Coronary artery (tissue), 2 donors: ENCODE results near the gene TRPM1.

ENCODE experiments used
- DNase-seq: peaks from one replicate; pipeline ENCODE4 v3.0.0-alpha.2; 2017; ENCODE audit warnings: low spot score
- H3K27ac ChIP-seq, 2 donors: fragments of 200-600 bp; sonication (generic); one replicate each; pipeline ENCODE4 v1.5.1; 2016 to 2019
- H3K4me3 ChIP-seq: fragments of 200-600 bp; sonication (generic); 2 replicates; pipeline ENCODE4 v1.5.1; 2016; ENCODE audit warnings: mild to moderate bottlenecking, moderate library complexity
- TF ChIP-seq, protein P1 (sequence below): fragments of 200-600 bp; sonication (generic); IDR thresholded peaks from one replicate; pipeline ENCODE4 v1.5.1; 2019; ENCODE audit warnings: antibody characterized with exemption

Gene TRPM1

DNA sequence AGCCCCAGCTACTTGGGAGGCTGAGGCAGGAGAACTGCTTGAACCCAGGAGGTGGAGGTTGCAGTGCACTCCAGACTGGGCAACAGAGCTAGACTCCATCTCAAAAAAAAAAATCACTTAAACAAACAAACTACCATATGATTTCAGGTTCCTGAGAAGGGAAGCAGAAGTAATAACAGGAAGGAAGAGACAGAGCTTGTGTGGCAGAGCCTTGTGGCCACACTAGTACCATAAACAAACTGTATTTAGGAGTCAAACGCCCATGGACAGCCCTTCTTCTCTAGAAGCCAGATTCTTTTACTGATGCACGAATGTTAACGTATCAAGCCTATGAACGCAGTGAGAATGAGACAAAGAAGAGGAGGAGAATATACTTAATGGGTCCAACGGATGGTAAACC is 122.1 kb downstream of the TRPM1 start:
- no peak overlapping the region for H3K27ac ChIP-seq
- TF ChIP-seq, protein P1, sequence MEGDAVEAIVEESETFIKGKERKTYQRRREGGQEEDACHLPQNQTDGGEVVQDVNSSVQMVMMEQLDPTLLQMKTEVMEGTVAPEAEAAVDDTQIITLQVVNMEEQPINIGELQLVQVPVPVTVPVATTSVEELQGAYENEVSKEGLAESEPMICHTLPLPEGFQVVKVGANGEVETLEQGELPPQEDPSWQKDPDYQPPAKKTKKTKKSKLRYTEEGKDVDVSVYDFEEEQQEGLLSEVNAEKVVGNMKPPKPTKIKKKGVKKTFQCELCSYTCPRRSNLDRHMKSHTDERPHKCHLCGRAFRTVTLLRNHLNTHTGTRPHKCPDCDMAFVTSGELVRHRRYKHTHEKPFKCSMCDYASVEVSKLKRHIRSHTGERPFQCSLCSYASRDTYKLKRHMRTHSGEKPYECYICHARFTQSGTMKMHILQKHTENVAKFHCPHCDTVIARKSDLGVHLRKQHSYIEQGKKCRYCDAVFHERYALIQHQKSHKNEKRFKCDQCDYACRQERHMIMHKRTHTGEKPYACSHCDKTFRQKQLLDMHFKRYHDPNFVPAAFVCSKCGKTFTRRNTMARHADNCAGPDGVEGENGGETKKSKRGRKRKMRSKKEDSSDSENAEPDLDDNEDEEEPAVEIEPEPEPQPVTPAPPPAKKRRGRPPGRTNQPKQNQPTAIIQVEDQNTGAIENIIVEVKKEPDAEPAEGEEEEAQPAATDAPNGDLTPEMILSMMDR: no peak
- H3K4me3 ChIP-seq: no peak overlapping the region
- no peak for DNase-seq

- DNase-seq: no peak
- TF ChIP-seq, protein P1: no peak
These were observed 123.2 kb downstream of the TRPM1 start for GRCh38 chr15:30978328-30978727.

DNA sequence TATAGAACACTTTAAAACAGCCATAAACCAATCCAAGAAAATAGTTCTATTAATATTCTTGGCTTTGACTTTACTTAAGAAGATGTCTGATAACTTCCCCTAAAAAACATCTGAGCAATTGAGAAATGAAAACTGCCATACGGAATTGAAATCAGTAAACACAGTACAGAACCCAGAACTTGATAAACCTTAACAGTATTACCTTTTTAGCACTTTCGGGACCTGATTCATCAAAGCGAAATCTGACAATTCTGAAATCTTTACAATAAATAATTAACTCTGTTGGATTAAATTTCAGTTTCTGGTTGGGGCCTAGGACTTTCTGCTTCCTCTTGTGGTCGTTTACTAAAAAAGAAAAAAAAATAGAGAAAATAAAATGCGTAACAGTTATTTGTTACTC is 127.4 kb downstream of the TRPM1 start:
- DNase-seq: no peak
- H3K4me3 ChIP-seq: no peak overlapping the region
- H3K27ac ChIP-seq: no peak overlapping the region
- TF ChIP-seq, protein P1: no peak

More at GRCh38 chr15:30978328-30978727, 123.2 kb downstream of the TRPM1 start:
- no peak overlapping the region for H3K4me3 ChIP-seq
- H3K27ac ChIP-seq: no peak overlapping the region

GRCh38 chr15:30973379-30973778 is 128.1 kb downstream of the TRPM1 start:
- Histone ChIP-seq H3K27ac (no peak overlapping the region), H3K4me3 (no peak overlapping the region)
- TF ChIP-seq, protein P1: no peak
- DNase-seq: no peak

DNA sequence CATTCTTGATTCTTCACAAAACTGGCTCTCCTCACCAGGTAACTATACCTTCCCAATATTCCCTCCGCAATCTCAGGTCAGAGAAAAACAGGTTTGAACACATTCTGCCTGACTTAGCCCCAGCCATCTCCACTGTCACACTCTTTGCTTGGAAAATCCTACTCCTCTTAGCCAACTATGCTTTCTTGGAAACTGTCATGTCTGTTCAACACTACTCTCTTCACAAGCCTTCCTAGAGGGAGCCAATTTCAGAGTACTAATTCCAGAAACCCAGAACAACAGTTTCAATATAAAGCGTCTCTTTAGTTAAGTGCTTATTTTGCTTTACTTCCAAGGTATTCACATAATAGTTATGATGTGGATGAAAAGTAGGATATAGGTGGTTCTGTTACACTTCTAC is 131.8 kb downstream of the TRPM1 start:
- TF ChIP-seq, protein P1: no peak
- Histone ChIP-seq H3K4me3 (no peak overlapping the region), H3K27ac (no peak overlapping the region)
- DNase-seq: no peak

GRCh38 chr15:30963681-30964080 is 137.8 kb downstream of the TRPM1 start:
- no peak for DNase-seq
- H3K27ac ChIP-seq: no peak overlapping the region
- TF ChIP-seq, protein P1: no peak
- no peak overlapping the region for H3K4me3 ChIP-seq

GRCh38 chr15:30962659-30963058 is 138.9 kb downstream of the TRPM1 start:
- TF ChIP-seq, protein P1: no peak
- no peak overlapping the region for H3K27ac ChIP-seq

More at GRCh38 chr15:30962659-30963058, 138.9 kb downstream of the TRPM1 start:
- H3K4me3 ChIP-seq: no peak overlapping the region
- DNase-seq: no peak
